ENCODE results near the gene ZBTB1.
"Not testable (repeated sequence)": the region's sequence is repeated elsewhere in the genome, so short reads cannot be mapped to it uniquely, and the experiment has no call there.

Gene ZBTB1

DNA sequence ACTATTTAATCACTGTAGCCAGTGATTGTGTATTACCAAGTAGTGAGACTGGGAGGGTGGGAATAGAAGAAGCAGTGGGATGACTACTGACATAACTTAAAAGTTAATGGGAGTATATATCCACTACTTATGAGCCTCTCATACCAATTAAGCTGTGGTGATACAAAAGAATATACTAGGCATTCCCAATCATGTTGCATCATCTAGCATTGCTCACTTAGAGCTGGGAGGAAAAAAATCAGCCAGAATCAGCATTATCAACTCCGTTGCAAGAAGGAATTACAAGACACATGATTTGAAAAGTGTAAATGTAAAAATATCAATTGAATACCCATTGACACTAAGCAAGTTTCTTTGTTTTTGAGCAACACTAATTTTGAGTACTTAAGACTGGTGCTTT lies 44.4 kb downstream of the ZBTB1 start:
- H3K27ac ChIP-seq (ENCODE audit: low read length), result no peak overlapping the region
- no peaks in the 10 kb centered on the region for H3K36me3 ChIP-seq (ENCODE audit: control insufficient read depth, insufficient read depth, low read length)
- H3K4me1 ChIP-seq (ENCODE audit: control insufficient read depth, insufficient read depth, low read length), result 0 out of 2 replicates have a peak, but pooled peaks cover 2% of the 10 kb centered on the region
- no CpG with 5 or more reads among the region's 1 CpG for WGBS (ENCODE audit: insufficient coverage, insufficient read length)
- no peaks in the 10 kb centered on the region for H3K9me3 ChIP-seq (ENCODE audit: control insufficient read depth, insufficient read depth, low read length)
- no peak for DNase-seq (ENCODE audit: low read depth, low spot score)
- no peaks in the 10 kb centered on the region for H3K27me3 ChIP-seq (ENCODE audit: control insufficient read depth, insufficient read depth, low read length)
- H3K4me3 ChIP-seq (ENCODE audit: low read length), result no peak overlapping the region

DNA sequence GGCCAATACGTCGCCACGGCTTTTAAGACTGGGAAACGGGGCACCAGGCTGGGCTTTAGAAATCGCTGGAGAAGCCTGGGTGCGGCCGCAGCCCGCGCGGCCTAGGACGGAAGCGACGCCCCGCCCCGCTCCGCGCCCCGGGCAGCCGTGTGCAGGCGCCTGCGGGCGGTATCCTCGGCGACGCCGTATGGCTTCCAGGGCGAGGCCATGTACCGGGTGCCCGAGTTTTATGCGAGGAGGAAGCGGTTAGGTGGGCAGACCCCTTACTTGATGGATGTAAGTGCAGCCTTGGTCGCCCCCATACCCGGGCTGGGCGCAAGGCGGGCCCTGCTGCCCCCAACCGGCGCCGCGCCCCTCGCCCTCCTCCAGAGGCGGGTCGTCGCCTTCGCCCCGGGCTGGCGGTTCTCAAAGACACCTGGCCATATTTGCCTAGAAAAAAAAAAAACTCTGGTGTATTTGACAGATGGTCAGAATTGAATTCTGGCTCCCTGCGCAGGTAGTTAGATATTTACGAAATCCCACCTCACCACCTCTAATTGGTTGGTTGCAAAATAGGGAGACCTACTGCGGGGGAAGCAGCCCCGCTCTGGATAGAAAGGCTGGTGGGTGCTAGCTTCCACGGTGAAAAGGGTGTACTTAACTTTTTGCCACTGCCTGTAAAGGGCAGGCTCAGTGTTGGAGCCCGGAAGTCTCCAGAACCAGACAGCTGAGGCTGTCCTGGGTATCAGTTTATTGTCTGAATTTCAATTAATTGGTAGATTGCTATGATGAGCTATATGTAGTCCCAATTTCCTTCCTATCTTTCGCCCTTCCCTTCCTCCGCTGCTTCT lies 45.4 kb downstream of the ZBTB1 start, which contains the start of gene PPP1R36:
Gene PPP1R36 (plus strand): TSS at position 171 of the 830 bp plus-strand sequence. CDS start 37 bp downstream, at position 208.
- H3K4me3 ChIP-seq (ENCODE audit: low read length), result peak within 1 kb of the TSS; percentile 48; the same call in 1 of the 2 replicates
- WGBS (ENCODE audit: insufficient coverage, insufficient read length), result no CpG with 5 or more reads among the region's 54 CpGs

GRCh38 chr14:64550621-64551333 lies 46.2 kb downstream of the ZBTB1 start:
- WGBS (ENCODE audit: insufficient coverage, insufficient read length), result 100% methylated on average over 1 of the region's 7 CpGs
- Histone ChIP-seq H3K27me3 (ENCODE audit: control insufficient read depth, insufficient read depth, low read length) (no peaks in the 10 kb centered on the region), H3K9me3 (ENCODE audit: control insufficient read depth, insufficient read depth, low read length) (no peaks in the 10 kb centered on the region), H3K27ac (ENCODE audit: low read length) (no peak overlapping the region), H3K4me1 (ENCODE audit: control insufficient read depth, insufficient read depth, low read length) (0 out of 2 replicates have a peak, but pooled peaks cover 2% of the 10 kb centered on the region), H3K4me3 (ENCODE audit: low read length) (no peak overlapping the region), H3K36me3 (ENCODE audit: control insufficient read depth, insufficient read depth, low read length) (no peaks in the 10 kb centered on the region)
- no peak for DNase-seq (ENCODE audit: low read depth, low spot score)

More for the DNA sequence above, 45.4 kb downstream of the ZBTB1 start, which contains the start of gene PPP1R36:
- Histone ChIP-seq H3K36me3 (ENCODE audit: control insufficient read depth, insufficient read depth, low read length) (no peaks in the 10 kb centered on the region), H3K27ac (ENCODE audit: low read length) (no peak within 1 kb of the TSS), H3K4me1 (ENCODE audit: control insufficient read depth, insufficient read depth, low read length) (0 out of 2 replicates have a peak, but pooled peaks cover 2% of the 10 kb centered on the region), H3K27me3 (ENCODE audit: control insufficient read depth, insufficient read depth, low read length) (no peaks in the 10 kb centered on the region), H3K9me3 (ENCODE audit: control insufficient read depth, insufficient read depth, low read length) (no peaks in the 10 kb centered on the region)
- DNase-seq (ENCODE audit: low read depth, low spot score), result no peak

GRCh38 chr14:64554556-64554955 lies 50.0 kb downstream of the ZBTB1 start:
- H3K9me3 ChIP-seq (ENCODE audit: control insufficient read depth, insufficient read depth, low read length), result no peaks in the 10 kb centered on the region
- no peak for DNase-seq (ENCODE audit: low read depth, low spot score)
- no peak overlapping the region for H3K27ac ChIP-seq (ENCODE audit: low read length)
- WGBS (ENCODE audit: insufficient coverage, insufficient read length), result no CpG with 5 or more reads among the region's 4 CpGs
- no peak overlapping the region for H3K4me3 ChIP-seq (ENCODE audit: low read length)
- no peaks in the 10 kb centered on the region for H3K4me1 ChIP-seq (ENCODE audit: control insufficient read depth, insufficient read depth, low read length)
- no peaks in the 10 kb centered on the region for H3K36me3 ChIP-seq (ENCODE audit: control insufficient read depth, insufficient read depth, low read length)
- no peaks in the 10 kb centered on the region for H3K27me3 ChIP-seq (ENCODE audit: control insufficient read depth, insufficient read depth, low read length)

GRCh38 chr14:64556526-64556925 lies 52.0 kb downstream of the ZBTB1 start:
- no CpG with 5 or more reads among the region's 5 CpGs for WGBS (ENCODE audit: insufficient coverage, insufficient read length)
- Histone ChIP-seq H3K4me1 (ENCODE audit: control insufficient read depth, insufficient read depth, low read length) (0 out of 2 replicates have a peak, but pooled peaks cover 2% of the 10 kb centered on the region), H3K4me3 (ENCODE audit: low read length) (no peak overlapping the region), H3K9me3 (ENCODE audit: control insufficient read depth, insufficient read depth, low read length) (no peaks in the 10 kb centered on the region), H3K36me3 (ENCODE audit: control insufficient read depth, insufficient read depth, low read length) (no peaks in the 10 kb centered on the region), H3K27me3 (ENCODE audit: control insufficient read depth, insufficient read depth, low read length) (no peaks in the 10 kb centered on the region), H3K27ac (ENCODE audit: low read length) (no peak overlapping the region)
- DNase-seq (ENCODE audit: low read depth, low spot score), result no peak

- H3K4me3 ChIP-seq (ENCODE audit: low read length); H3K36me3 ChIP-seq (ENCODE audit: control insufficient read depth, insufficient read depth, low read length); H3K9me3 ChIP-seq (ENCODE audit: control insufficient read depth, insufficient read depth, low read length); H3K4me1 ChIP-seq (ENCODE audit: control insufficient read depth, insufficient read depth, low read length); H3K27ac ChIP-seq (ENCODE audit: low read length); DNase-seq (ENCODE audit: low read depth, low spot score); H3K27me3 ChIP-seq (ENCODE audit: control insufficient read depth, insufficient read depth, low read length): not testable (repeated sequence)
- whole genome bisulfite sequencing (ENCODE audit: insufficient coverage, insufficient read length), result no CpG with 5 or more reads among the region's 2 CpGs
Observed at GRCh38 chr14:64558216-64558615, 53.6 kb downstream of the ZBTB1 start.

DNA sequence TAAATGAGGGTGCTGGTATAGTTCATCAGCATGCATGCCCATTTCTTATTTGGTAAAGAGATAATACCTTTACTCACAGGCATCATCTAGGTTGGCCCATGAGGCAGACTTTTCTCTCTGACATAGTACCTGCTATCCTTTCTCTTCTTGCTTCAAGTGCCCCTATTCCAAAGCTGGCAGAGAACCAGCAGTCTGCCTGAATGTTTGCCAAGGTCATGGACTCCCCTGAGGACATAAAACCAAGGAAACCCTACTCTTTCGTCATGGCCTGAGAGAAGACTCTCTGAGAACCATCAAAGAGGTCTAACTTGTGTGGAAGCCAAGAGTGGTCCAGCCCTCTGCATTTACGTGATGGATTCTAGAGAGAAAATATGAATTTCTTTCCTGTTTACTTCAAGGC lies 57.1 kb downstream of the ZBTB1 start:
- H3K4me1 ChIP-seq (ENCODE audit: control insufficient read depth, insufficient read depth, low read length), result 0 out of 2 replicates have a peak, but pooled peaks cover 2% of the 10 kb centered on the region
- H3K4me3 ChIP-seq (ENCODE audit: low read length), result no peak overlapping the region
- whole genome bisulfite sequencing (ENCODE audit: insufficient coverage, insufficient read length), result no CpG with 5 or more reads among the region's 2 CpGs
- no peaks in the 10 kb centered on the region for H3K27me3 ChIP-seq (ENCODE audit: control insufficient read depth, insufficient read depth, low read length)
- no peaks in the 10 kb centered on the region for H3K9me3 ChIP-seq (ENCODE audit: control insufficient read depth, insufficient read depth, low read length)
- no peaks in the 10 kb centered on the region for H3K36me3 ChIP-seq (ENCODE audit: control insufficient read depth, insufficient read depth, low read length)
- DNase-seq (ENCODE audit: low read depth, low spot score), result no peak
- no peak overlapping the region for H3K27ac ChIP-seq (ENCODE audit: low read length)

DNA sequence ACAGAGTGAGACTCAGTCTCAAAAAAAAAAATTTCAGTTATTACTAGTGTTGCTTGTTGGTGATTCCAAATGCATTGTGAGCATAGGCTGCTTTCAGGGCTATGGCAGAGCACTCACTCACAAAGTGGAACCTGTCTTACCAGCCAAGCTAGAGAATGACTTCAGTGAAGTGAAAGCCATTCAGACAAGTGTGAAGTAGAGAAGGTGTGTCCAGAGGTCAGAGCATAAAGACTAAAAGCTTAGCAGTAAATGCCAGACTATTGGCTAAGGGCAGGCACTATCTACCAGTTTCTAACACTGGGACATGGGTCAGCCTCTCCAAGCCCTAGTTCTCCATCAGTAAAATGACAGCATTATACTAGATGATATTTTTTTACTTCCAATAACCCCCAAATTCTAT lies 57.9 kb downstream of the ZBTB1 start:
- no peaks in the 10 kb centered on the region for H3K9me3 ChIP-seq (ENCODE audit: control insufficient read depth, insufficient read depth, low read length)
- H3K4me3 ChIP-seq (ENCODE audit: low read length), result no peak overlapping the region
- DNase-seq (ENCODE audit: low read depth, low spot score), result no peak
- H3K4me1 ChIP-seq (ENCODE audit: control insufficient read depth, insufficient read depth, low read length), result 0 out of 2 replicates have a peak, but pooled peaks cover 2% of the 10 kb centered on the region
- no peak overlapping the region for H3K27ac ChIP-seq (ENCODE audit: low read length)
- H3K36me3 ChIP-seq (ENCODE audit: control insufficient read depth, insufficient read depth, low read length), result no peaks in the 10 kb centered on the region
- H3K27me3 ChIP-seq (ENCODE audit: control insufficient read depth, insufficient read depth, low read length), result no peaks in the 10 kb centered on the region

GRCh38 chr14:64563696-64564095 lies 59.1 kb downstream of the ZBTB1 start:
- no peak overlapping the region for H3K27ac ChIP-seq (ENCODE audit: low read length)
- no CpG with 5 or more reads among the region's 6 CpGs for WGBS (ENCODE audit: insufficient coverage, insufficient read length)
- DNase-seq (ENCODE audit: low read depth, low spot score), result no peak
- H3K4me3 ChIP-seq (ENCODE audit: low read length), result no peak overlapping the region
- H3K9me3 ChIP-seq (ENCODE audit: control insufficient read depth, insufficient read depth, low read length), result no peaks in the 10 kb centered on the region
- 0 out of 2 replicates have a peak, but pooled peaks cover 2% of the 10 kb centered on the region for H3K4me1 ChIP-seq (ENCODE audit: control insufficient read depth, insufficient read depth, low read length)
- no peaks in the 10 kb centered on the region for H3K36me3 ChIP-seq (ENCODE audit: control insufficient read depth, insufficient read depth, low read length)
- H3K27me3 ChIP-seq (ENCODE audit: control insufficient read depth, insufficient read depth, low read length), result no peaks in the 10 kb centered on the region

GRCh38 chr14:64566651-64567122 lies 62.1 kb downstream of the ZBTB1 start:
- Histone ChIP-seq H3K27me3 (ENCODE audit: control insufficient read depth, insufficient read depth, low read length) (no peaks in the 10 kb centered on the region), H3K27ac (ENCODE audit: low read length) (no peak overlapping the region), H3K4me1 (ENCODE audit: control insufficient read depth, insufficient read depth, low read length) (0 out of 2 replicates have a peak, but pooled peaks cover 1% of the 10 kb centered on the region), H3K36me3 (ENCODE audit: control insufficient read depth, insufficient read depth, low read length) (no peaks in the 10 kb centered on the region), H3K9me3 (ENCODE audit: control insufficient read depth, insufficient read depth, low read length) (no peaks in the 10 kb centered on the region), H3K4me3 (ENCODE audit: low read length) (no peak overlapping the region)
- no CpG with 5 or more reads among the region's 5 CpGs for WGBS (ENCODE audit: insufficient coverage, insufficient read length)
- DNase-seq (ENCODE audit: low read depth, low spot score), result no peak

Measured in iPS DF 6.9 (cell line).